ENCODE measurements around the gene TACC3. TPM values are rescaled to one million over a fixed set of nuclear protein-coding genes. Genes with fewer than 3 reads are reported as not detected.
A peak's percentile ranks its signal among the peaks of the same experiment; 100 is the strongest.

Gene TACC3
- total RNA-seq, 4 donors from 2014 or later, result 2.5 to 8.8 (median 5.8) TPM

- peak; percentile 4 to 66 for TF ChIP-seq POLR2AphosphoS5 (IDR thresholded peaks at IDR 0.05)
- TF ChIP-seq CTCF (IDR thresholded peaks at IDR 0.05), result no peak
- H3K27ac ChIP-seq (replicated peaks in 1 of 4), result peak overlapping the region; percentile 92 to 99 (median 96)
- H3K4me3 ChIP-seq, result peak overlapping the region; percentile 74 to 96 (median 84)
- peaks cover 20 to 47% (median 37%) of the 10 kb centered on the region in 4 donors for H3K36me3 ChIP-seq
- peaks cover 41 to 65% (median 53%) of the 10 kb centered on the region in 4 donors for H3K4me1 ChIP-seq
- WGBS, result 4% methylated on average over 10 of the region's 79 CpGs
- H3K9me3 ChIP-seq, result no peaks in the 10 kb centered on the region
- intact Hi-C loops (cut with DNase I), result loop anchor here (10.0 kb wide), 1 partner anchor 366 kb away; no protein-coding TSS in a partner anchor
- H3K27me3 ChIP-seq, result no peaks in the 10 kb centered on the region
- DNase-seq (ENCODE audit: extremely low spot score), result no peak
Observed at GRCh38 chr4:1720163-1720983, 948 bp upstream of the TACC3 start.

- intact Hi-C loops (cut with DNase I), result loop anchor here (10.0 kb wide), 1 partner anchor 367 kb away; no protein-coding TSS in a partner anchor
Observed at GRCh38 chr4:1721666-1722550, 587 bp downstream of the TACC3 start.

GRCh38 chr4:1722551-1723118 lies 1.3 kb downstream of the TACC3 start:
- peaks cover 50 to 68% (median 63%) of the 10 kb centered on the region in 4 donors for H3K4me1 ChIP-seq
- TF ChIP-seq CTCF (IDR thresholded peaks at IDR 0.05), result no peak
- TF ChIP-seq POLR2AphosphoS5 (IDR thresholded peaks at IDR 0.05), result no peak
- no peak for TF ChIP-seq EP300 (IDR thresholded peaks at IDR 0.05)
- TF ChIP-seq POLR2A (IDR thresholded peaks at IDR 0.05; ENCODE audit: low read depth), result no peak
- WGBS, result 51% methylated on average over 18 of the region's 18 CpGs
- H3K27ac ChIP-seq (replicated peaks in 1 of 4), result peak overlapping the region; percentile 15 to 57 (median 30)
- no peak overlapping the region for H3K4me3 ChIP-seq
- H3K9me3 ChIP-seq, result no peaks in the 10 kb centered on the region
- intact Hi-C loops (cut with DNase I), result loop anchor here (10.0 kb wide), 1 partner anchor 368 kb away; no protein-coding TSS in a partner anchor
- no peaks in the 10 kb centered on the region for H3K27me3 ChIP-seq
- H3K36me3 ChIP-seq, result peaks cover 6 to 36% (median 22%) of the 10 kb centered on the region in 4 donors
- DNase-seq (ENCODE audit: extremely low spot score), result no peak

More at GRCh38 chr4:1721666-1722550, 587 bp downstream of the TACC3 start:
- H3K4me1 ChIP-seq, result peaks cover 47 to 68% (median 61%) of the 10 kb centered on the region in 4 donors
- 5% methylated on average over 33 of the region's 61 CpGs for WGBS
- H3K36me3 ChIP-seq, result peaks cover 14 to 40% (median 29%) of the 10 kb centered on the region in 4 donors
- peak overlapping the region; percentile 74 to 96 (median 84) for H3K4me3 ChIP-seq
- no peak for TF ChIP-seq POLR2AphosphoS5 (IDR thresholded peaks at IDR 0.05)
- TF ChIP-seq POLR2A (IDR thresholded peaks at IDR 0.05; ENCODE audit: low read depth), result no peak
- no peak for TF ChIP-seq CTCF (IDR thresholded peaks at IDR 0.05)
- no peak for TF ChIP-seq EP300 (IDR thresholded peaks at IDR 0.05)
- no peaks in the 10 kb centered on the region for H3K9me3 ChIP-seq
- H3K27me3 ChIP-seq, result no peaks in the 10 kb centered on the region
- H3K27ac ChIP-seq (replicated peaks in 1 of 4), result peak overlapping the region in 3 of 4 donors; percentile 93 to 99 (median 98)
- DNase-seq (ENCODE audit: extremely low spot score), result no peak

GRCh38 chr4:1723131-1723801 lies 1.9 kb downstream of the TACC3 start:
- peaks cover 50 to 68% (median 63%) of the 10 kb centered on the region in 4 donors for H3K4me1 ChIP-seq
- H3K27ac ChIP-seq (replicated peaks in 1 of 4), result peak overlapping the region; percentile 15 to 57 (median 30)
- TF ChIP-seq POLR2A (IDR thresholded peaks at IDR 0.05; ENCODE audit: low read depth), result no peak
- TF ChIP-seq CTCF (IDR thresholded peaks at IDR 0.05), result no peak
- no peak for TF ChIP-seq EP300 (IDR thresholded peaks at IDR 0.05)
- TF ChIP-seq POLR2AphosphoS5 (IDR thresholded peaks at IDR 0.05), result no peak
- intact Hi-C loops (cut with DNase I), result loop anchor here (10.0 kb wide), 1 partner anchor 368 kb away; no protein-coding TSS in a partner anchor
- WGBS, result 71% methylated on average over 12 of the region's 12 CpGs
- H3K27me3 ChIP-seq, result no peaks in the 10 kb centered on the region
- H3K4me3 ChIP-seq, result peak overlapping the region in 2 of 4 donors; percentile 2 to 14
- H3K36me3 ChIP-seq, result peaks cover under 1 to 36% (median 22%) of the 10 kb centered on the region in 4 donors
- no peak for DNase-seq (ENCODE audit: extremely low spot score)
- H3K9me3 ChIP-seq, result no peaks in the 10 kb centered on the region

All from esophagus muscularis mucosa (tissue), 4 donors.